ENCODE measurements around the gene THBS2.

THBS2 gene

DNA sequence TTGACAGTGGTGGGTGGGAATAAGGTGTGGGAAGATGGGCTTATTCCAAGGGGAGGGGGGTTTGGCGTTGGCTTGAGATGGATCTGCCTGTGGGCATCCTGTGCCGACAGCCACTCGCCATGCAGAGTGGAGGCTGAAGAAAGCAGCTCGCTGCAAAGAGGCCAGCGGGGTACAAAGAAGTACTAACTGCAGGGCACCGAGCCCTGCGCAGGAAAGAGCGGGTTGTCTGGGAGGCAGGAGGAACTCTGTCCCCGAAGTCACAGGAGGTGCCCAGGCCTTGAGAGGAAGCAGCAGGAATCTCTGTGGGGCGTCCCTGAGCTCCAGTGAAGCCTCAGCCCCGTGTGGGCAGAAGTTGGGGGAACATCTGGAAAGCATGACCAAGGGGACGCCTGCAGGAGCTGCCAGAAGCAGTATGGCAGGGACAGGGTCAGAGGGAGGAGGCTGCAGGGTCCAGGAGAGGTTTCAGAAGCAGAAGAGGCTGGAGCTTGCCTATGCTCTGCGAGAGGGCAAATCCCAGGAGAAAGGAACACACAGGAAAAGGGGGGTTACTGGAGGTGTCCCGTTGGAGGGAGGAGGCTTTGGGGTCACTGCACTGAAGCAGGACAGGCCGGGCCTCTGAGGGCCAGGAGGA, 77.2 kb downstream of the THBS2 start:
- no peak for DNase-seq (ENCODE audit: low read depth)
- TF ChIP-seq CTCF (conservative IDR thresholded peaks at IDR 0.05; ENCODE audit: low read length), result no peak
- H3K4me3 ChIP-seq (ENCODE audit: low read length), result no peak overlapping the region

DNA sequence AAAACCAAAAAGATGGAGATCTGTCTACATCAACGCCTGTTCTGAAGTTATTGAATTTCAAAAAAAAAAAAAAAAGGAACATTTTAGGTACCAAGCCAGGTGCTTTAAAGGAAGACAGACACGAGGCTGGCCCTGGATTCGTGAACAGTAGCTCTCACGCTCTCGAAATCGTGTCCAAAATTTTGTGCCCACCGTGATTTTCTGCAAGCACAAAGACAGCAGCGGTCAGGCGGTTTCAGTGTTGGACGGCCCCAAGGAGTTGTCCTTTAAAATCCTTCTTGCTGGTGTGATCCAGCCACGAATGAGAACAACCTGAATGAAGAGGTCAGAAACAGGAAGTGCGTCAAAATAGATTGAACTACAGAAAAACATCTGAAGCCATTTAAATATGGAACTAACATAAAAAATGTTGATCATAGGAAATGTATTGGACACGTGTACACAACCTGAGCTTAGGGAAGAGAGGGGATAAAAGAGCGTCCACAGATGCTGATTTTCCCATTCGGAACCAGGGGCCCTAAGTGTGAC, 78.2 kb downstream of the THBS2 start:
- no peak overlapping the region for H3K4me3 ChIP-seq (ENCODE audit: low read length)
- TF ChIP-seq CTCF (conservative IDR thresholded peaks at IDR 0.05; ENCODE audit: low read length), result no peak
- DNase-seq (ENCODE audit: low read depth), result no peak

GRCh38 chr6:169174516-169175359, 78.9 kb downstream of the THBS2 start:
- no peak for TF ChIP-seq CTCF (conservative IDR thresholded peaks at IDR 0.05; ENCODE audit: low read length)
- no peak overlapping the region for H3K4me3 ChIP-seq (ENCODE audit: low read length)
- no peak for DNase-seq (ENCODE audit: low read depth)

GRCh38 chr6:169173532-169174268, 79.9 kb downstream of the THBS2 start:
- TF ChIP-seq CTCF (conservative IDR thresholded peaks at IDR 0.05; ENCODE audit: low read length), result no peak
- no peak for DNase-seq (ENCODE audit: low read depth)

DNA sequence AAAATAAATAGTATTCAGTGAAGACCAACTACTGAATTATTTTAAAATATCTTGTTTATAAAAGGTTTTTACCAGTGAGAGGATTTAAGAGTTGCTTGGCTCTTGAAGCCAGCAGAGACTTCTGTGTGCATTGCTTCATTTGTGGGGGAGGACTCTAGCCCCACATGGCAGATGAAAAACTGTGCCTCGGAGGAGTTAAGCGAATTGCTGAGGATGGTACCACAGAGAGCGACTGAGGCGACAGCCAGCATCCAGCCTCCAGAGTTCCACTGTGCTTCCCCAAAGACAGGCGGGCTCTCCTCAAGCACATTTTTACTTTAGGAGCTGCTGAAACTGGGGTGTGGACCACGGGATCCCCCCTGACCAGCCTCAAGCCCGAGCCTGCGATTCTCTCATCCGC, 80.7 kb downstream of the THBS2 start:
- no peak for TF ChIP-seq CTCF (conservative IDR thresholded peaks at IDR 0.05; ENCODE audit: low read length)
- peak; percentile 47 for DNase-seq (ENCODE audit: low read depth)
- H3K4me3 ChIP-seq (ENCODE audit: low read length), result no peak overlapping the region

More at GRCh38 chr6:169173532-169174268, 79.9 kb downstream of the THBS2 start:
- H3K4me3 ChIP-seq (ENCODE audit: low read length), result no peak overlapping the region

- no peak overlapping the region for H3K4me3 ChIP-seq (ENCODE audit: low read length)
- TF ChIP-seq CTCF (conservative IDR thresholded peaks at IDR 0.05; ENCODE audit: low read length), result no peak
- DNase-seq (ENCODE audit: low read depth), result peak; percentile 90
These were observed 81.2 kb downstream of the THBS2 start for GRCh38 chr6:169172456-169172855.
